Measurements from ENCODE around the gene EXOSC9.
"Not testable (repeated sequence)": the region's sequence is repeated elsewhere in the genome, so short reads cannot be mapped to it uniquely, and the experiment has no call there.

The EXOSC9 gene, protein sequence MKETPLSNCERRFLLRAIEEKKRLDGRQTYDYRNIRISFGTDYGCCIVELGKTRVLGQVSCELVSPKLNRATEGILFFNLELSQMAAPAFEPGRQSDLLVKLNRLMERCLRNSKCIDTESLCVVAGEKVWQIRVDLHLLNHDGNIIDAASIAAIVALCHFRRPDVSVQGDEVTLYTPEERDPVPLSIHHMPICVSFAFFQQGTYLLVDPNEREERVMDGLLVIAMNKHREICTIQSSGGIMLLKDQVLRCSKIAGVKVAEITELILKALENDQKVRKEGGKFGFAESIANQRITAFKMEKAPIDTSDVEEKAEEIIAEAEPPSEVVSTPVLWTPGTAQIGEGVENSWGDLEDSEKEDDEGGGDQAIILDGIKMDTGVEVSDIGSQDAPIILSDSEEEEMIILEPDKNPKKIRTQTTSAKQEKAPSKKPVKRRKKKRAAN

DNA sequence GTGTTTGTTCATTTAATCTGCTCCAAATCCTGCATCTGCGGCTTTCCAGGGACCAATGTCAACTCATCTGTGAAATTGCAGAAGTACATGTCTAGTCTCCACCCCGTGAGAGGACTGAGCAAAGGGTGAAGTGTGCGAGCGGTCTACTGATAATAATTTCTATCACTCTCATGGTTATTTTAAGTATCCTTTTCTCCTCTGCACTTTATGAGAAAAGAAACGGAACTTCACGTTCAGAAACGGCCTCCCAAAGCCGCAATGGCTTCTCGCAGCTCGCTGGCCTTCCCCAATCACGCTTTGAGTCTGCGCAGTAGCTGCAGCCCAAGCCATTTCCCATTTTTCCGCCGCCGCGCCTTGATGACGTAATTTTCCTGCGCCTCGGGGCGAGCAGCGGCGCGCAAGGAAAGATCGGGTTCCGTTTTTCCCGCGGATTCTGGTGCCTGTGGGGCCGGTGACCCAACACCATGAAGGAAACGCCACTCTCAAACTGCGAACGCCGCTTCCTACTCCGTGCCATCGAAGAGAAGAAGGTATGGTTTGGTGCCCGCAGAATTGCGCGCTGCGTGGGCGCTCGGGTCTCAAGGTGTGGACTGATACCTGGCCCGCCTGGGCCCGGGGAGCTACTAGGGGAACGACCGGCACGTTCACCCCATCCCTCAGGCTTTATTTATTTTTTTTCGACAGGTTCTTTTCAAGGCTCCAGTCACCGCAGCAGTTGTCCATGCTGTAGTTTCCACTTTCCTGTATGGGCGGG, at the start of gene EXOSC9:
Gene EXOSC9, plus strand, starts transcription at position 363 of the 754 bp plus-strand sequence. Its CDS starts 102 bp downstream, at position 465.
- DNase-seq (ENCODE audit: low spot score): peak; percentile 89

DNA sequence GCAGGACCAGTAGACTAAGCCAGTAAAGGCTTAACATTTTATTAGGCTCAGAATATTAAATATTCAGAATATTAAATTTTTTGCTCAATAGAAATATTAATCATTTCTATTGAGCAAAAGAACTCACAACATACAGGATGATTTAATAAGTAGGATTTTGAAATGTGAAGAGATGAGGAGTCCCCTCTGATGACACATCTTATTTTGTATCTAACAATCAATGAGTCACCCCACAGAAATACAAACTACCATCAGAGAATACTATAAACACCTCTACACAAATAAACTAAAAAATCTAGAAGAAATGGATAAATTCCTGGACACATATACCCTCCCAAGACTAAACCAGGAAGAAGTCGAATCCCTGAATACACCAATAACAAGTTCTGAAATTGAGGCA, 49.0 kb upstream of the EXOSC9 start:
- not testable (repeated sequence) for DNase-seq (ENCODE audit: low spot score)

DNA sequence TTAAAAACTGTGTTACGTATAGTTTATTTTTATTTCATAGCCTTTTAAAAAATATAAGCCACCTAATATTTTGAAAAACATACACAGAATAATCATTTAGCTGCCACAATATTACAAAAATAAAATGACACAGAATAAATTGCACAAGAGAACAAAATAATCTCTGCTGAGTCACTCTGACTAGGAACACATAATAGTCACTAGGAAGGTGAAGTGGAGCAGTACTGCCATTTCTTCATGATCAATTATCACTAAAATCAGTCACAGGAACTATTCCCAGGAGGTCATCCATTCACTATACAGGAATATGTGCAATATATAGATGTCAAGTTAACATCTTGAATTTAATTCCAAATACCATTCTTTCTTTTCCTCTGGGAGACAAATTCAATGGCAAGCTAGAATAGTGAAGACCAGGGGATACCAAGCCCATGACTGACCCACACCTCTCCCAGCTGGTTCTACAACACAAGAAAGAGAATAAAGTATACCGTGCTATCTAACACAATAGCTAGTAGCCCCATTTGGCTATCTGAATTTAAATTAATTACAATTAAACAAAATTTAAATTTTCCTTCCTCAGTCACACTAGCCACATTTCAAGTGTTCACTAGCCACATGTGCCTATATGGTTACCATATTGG, 42.1 kb upstream of the EXOSC9 start:
- DNase-seq (ENCODE audit: low spot score): no peak

DNA sequence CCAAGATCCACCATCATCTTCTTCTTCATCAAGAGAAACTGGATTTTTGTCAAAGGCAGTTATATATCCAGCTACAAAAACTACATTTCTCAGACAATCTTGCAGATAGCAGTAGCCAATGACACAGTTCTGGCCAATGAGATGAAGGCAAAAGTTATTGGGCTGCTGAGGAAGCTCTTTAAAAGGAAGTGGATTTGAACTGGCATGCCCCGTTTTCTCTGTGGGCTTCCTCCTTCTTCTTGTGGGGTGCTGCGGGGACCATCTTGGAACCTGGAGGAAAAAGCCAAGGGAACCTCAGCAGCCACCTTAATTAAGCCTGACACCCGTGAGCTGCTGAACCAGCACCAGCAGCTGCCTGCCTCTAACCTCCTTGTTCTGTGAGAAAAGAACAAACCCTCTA, 40.9 kb upstream of the EXOSC9 start:
- DNase-seq (ENCODE audit: low spot score): no peak

DNA sequence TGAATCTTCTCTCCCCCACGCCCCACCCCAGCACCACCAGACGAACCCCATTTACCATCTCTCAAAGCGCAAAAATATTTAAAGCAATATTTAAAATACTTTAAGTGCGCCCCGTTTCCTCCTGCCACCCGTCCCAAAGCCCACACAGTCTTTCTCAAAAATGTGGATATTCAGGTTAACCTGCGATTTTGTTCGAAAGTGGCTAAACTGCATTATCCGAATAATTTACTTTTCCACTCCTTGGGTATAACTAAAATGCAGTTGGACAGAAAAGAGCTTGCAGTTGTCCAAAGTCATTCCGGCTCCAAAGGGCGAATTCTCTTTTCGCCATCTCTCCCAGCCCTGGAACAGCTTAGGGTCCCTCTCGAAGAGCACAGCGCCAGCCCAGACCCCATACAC, 36.8 kb upstream of the EXOSC9 start:
- DNase-seq (ENCODE audit: low spot score): no peak

DNA sequence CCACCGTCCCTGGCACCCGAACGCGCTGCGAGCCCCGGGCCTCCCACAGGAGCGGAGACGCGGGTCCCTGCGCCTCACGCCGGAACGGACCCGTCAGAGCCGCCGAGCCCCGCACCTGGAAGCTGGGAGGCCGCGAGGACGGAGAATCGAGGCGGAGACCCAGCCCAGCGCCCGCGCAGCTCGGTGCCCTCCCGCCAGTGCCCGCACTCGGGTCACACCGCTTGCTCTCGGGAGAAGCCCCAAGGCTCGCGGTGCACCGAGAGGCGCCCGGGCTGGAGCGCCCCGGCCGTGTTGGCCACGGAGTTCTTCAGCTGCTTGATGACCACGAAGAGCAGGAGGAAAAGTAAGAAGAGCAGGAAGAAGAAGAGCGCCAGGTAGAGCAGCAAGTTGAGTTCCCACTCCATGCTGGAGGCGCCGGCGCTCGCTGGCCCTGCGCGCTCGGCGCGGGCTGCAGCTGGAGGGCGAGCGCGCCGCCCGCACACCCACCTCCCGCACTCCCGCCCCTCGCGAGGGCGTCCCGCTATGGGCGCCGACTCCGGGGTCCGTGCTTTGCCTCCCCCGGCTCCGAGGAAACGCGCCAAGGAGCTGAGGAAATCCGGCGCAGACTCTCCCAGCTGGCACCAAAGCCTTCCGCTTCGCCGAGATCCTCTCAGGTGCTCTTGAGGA, 36.3 kb upstream of the EXOSC9 start, which contains the start of gene SMIM43:
Gene SMIM43, minus strand, starts transcription at position 463 of the 666 bp plus-strand sequence. Its CDS starts 59 bp downstream, at position 404.
- no peak for DNase-seq (ENCODE audit: low spot score)

DNA sequence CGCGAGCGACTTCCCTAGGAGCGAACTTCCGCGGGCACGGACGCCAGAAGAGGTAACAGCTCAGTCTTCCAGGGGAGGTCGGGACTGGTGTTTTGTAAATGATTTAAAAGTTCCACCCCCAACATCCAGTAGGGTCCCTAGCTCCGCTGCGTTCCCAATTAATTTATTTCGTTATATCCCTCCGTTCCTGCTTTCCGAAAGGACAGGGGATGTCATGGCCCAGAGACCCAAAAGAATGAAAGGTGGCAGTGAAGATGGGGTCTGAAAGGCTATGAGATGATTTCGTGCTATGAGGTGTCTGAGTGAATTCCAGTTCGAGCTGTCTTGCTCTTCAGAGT, 35.8 kb upstream of the EXOSC9 start:
- DNase-seq (ENCODE audit: low spot score): no peak

DNA sequence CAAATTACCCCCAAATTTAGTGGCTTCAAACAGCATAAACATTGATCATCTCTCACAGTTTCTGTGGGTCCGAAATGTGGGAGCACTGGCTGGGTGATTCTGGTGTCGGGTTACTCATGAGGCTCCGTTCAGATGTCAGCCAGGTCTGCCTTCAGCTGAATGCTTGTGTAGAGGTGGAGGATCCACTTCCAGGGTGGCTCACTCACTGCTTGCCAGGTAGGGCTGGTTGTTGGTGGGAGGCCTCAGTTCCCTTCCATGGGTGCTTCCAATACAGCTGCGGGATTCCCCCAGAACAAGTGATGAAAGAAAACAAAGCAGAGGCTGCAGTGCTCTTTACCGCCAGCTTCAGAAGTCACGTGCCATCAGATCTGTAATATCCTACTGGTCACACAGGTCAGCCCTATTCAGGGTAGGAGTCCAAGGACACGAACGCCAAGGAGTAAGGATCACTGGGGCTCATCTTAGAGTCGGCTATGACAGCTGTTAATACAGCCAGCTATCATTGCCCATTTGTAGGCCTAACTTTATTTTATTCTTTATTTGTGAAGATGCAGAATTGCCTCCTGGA, 35.1 kb upstream of the EXOSC9 start:
- no peak for DNase-seq (ENCODE audit: low spot score)

DNA sequence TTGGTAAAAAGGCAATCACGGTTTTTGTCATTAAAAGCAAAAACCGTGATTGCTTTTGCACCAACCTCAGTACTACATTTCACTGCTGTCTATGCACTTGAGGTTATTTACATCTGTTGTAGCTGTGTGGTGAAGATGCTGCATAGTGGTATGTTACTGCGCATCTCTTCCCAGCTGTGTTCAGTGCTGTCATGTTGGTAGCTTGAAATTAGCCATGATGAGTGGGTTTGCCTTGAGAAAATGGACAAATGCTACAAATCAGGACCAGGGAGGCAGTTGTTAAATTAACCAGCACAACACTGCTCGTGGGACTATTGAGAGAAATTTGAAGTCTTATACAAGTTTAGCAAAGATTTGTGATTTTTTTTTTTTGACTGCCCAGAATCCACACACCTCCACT, 34.0 kb upstream of the EXOSC9 start:
- DNase-seq (ENCODE audit: low spot score): no peak

DNA sequence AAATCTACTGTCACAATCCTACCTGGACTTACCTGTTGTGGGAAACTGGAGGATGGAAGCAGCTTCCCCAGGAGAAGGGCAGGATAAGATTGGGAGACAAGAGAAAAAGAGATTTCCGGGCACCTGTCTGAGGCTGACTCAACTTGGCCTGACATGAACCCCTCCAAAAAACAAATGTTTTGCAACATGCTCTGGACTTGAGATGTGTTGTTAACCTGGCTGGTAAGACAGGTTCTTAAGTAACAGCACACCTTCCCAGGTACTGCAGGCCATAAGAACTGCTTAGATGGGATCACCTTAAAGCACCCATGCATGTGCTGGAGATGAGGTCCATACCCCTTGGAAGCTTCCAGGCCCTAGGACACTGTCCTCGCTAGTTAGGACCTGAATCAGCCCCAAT, 31.8 kb upstream of the EXOSC9 start:
- no peak for DNase-seq (ENCODE audit: low spot score)

DNA sequence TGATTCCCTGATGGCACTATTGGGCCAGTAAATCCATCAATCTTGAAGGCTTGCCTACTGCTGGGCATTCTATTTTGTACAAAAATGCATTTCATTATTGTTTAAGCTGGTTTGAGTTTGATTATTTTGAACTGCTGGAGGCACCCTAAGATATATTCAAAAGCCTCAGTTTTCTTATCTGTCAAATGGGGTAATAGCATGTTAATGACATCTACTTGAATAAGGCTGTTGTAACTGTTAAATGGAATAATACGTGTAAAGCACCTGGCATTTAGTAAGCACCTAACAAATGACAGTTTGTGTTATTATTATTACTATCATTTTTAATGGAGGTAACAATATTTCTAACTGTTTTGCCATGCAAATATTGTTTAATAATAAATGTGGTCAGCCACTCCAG, 29.3 kb upstream of the EXOSC9 start:
- no peak for DNase-seq (ENCODE audit: low spot score)

DNA sequence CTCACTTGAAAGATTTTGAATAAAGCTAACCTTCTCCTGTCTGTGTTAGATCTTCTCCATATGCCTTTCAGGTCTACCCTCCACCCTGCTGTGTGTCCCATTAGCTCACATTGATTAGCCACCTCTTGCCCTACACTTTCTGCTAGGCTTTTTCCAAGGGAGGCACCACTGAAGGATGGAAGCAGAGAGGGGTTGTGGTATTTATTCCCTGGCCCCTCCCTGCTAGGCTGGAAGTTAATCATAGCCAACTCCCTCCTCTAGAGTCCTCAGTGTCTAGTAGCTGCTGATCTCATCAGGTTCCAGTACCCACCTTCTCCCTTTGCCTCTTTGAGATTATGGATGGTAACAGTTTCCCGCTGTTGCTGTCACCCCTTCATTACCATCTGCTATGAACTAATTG, 27.2 kb upstream of the EXOSC9 start:
- no peak for DNase-seq (ENCODE audit: low spot score)

DNA sequence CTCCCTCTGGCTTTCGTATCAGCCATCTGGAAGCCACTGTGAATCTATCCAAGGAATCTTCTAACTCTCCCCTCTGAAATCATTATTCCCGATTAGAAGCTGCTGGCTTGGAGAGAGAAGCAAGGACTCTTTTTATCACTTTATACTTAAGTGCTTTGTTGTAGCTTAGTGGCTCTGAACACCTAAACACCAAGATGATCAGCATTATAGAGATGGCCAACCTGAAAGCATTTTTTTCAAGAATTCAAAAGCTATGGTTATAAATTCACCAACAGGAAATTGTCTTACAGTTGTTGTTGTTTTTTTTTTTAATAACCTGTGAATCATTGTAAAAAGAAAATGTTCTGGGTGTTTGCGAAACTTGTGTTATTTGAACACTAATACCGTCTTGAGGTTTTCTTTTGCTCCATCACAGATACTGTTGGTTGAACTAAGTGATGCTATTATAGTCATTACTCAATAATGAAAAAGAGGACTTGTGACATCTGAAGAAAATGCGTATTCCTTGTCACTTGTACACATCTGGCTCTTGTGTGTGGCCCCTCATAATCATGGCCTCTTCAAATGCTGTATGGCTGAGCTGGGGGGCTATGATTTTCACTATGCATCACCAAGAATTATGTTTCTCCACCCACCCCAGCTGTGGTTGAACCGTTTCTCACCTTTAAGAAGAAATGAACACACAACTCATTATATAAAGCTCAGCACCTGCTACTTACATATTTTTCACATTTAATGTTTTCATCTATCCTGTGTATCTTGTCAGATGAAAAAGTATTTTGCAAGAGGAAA, 24.3 kb upstream of the EXOSC9 start:
- DNase-seq (ENCODE audit: low spot score): no peak

DNA sequence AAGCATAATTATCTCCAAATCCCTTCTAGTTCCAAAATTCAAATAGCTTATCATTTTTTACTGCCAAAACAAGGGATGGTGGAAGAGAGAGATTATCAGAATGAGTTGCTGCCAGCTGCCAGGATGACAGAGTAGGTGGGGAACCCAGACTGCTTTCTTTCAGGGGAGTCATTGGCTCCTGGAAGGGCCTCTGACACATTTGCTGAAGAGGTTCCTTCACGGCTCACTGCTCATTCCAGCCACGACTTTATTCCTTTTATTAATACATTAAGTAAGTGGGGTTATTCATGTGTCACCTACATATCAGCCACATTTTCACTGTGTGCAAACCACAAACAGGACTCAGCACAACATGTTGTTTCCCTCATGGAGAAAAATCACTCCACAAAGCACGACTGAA, 23.5 kb upstream of the EXOSC9 start:
- DNase-seq (ENCODE audit: low spot score): no peak

DNA sequence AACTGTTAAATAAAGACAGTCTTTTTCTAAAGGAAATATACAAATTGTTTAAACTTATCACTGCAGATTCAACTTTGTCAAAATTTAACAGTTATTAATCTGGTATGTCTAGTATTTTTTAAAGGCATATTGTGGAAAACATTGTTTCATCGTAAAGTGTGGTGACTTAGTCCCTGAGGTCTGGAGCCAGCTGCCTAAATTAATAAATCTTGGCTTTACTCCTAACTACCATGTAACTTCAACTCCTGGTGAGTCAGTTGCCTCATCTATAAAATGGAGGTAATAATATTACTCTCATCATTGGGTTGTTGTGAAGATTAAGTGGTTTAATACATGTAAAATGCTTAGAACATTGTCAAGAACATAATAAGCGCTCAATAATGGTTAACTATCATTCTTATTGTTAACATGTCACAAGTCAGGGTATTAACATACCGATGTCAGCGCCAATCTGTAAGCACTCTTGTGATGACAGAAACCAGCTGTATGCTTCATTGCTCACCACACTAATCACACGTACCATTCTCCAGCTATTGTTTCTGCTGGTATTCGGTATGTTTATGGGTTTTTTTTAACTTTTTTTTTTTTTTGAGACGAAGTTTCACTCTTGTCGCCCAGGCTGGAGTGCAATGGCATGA, 22.0 kb upstream of the EXOSC9 start:
- no peak for DNase-seq (ENCODE audit: low spot score)

DNA sequence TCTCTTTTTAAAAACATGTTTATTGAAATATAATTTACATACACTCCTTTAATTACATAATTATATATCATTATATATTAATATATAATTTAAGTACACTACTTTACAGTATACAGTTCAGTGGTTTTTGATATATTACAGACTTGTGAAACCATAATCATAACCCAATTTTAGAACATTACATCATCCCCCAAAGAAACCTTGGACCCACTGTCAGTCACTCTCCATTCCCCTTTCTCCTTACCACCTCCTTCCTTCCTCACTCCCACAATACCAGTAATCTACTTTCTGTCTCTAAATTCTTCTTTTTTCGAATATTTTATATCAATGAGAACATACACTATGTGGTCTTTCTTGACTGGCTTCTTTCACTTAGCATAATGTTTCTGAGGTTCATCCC, 17.9 kb upstream of the EXOSC9 start:
- DNase-seq (ENCODE audit: low spot score): no peak

DNA sequence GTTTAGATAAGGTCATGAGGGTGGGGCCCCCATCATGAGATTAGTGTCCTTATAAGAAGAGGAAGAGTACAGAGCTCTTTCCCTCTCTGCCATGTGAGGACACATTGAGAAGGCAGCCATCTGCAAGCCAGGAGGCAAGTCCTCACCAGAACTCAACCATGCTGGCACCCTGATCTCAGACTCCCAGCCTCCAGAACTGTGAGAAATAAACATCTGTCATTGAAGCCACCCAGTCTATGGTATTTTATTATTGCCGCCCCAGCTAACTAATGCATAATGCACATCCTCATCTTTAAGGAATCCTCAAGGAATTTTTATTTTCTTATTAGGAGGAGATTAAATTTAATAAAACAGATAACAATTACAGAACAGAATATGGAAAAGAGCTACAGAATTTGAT, 16.7 kb upstream of the EXOSC9 start:
- no peak for DNase-seq (ENCODE audit: low spot score)

DNA sequence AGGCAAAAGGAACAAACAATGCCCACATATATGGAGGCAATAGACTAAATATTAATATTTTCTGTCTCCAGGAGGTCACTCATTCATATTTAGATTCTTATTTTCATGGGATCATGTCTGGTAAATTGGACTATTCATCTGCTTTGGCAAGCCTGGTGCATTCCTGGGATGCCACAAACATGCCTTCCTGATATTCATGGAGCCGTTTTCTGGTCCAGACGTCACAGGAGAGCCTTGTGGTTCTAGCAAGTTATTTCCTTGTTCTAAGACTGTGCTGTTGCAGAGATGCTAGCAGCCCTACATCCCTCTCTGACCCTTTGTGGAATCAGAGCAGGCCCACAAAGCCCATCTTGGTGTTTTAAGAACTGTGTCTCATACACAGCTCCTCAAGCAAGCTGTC, 16.1 kb upstream of the EXOSC9 start:
- no peak for DNase-seq (ENCODE audit: low spot score)

DNA sequence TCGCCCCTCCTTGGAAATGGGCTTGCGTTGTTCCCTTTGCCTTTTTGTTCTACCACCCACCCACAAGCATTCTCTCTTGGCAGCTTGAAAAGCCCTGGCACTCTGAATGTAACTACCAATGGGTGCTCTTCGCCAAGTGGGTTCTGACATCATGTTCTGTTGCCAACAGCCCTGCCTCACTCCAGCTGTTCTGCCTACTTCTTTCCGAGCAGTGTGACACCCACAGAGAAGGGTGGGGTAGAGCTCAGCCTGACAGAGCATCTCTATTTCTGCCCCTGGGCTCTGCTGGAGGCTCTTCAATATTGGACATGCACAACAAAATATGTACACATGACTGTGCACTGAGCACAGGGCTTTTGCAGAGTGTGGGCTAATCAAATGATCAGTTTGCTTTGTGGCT, 15.6 kb upstream of the EXOSC9 start:
- DNase-seq (ENCODE audit: low spot score): no peak

DNA sequence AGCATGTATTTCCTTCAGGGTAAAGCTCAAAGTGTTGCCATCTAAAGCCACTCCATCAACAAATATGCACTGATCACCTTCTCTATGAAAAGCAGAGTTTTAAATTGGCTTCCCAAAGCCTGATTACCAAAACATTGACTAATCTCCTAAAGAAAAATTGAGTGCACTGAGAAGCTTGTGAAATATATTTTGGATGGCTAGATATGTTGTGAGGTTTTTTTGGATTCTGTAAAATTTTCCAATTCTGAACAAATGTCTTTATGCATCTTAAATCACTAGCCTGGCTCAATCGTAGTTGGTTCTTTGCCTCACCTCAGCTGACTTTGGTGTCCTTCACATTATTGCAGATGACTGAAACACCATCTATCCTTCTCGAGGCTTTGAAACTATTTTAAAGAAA, 14.9 kb upstream of the EXOSC9 start:
- no peak for DNase-seq (ENCODE audit: low spot score)

DNA sequence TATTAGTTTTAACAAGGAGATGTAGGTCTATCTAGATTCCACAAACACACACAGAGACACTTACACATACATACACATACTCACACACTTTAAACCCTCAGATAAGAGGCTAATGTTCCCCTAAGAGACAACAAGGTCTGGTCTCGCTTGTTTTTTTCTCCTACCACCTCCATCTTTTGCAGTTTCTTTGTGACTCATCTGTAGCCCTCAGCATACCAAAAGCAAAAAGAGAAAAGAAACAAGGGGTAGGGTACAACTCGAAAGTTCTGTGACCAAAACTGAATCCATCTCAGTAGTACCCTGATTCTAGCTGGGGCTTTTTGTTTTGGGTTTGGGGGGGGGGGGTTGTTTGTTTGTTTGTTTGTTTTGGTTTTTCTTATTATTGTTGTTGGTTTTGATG, 12.2 kb upstream of the EXOSC9 start:
- no peak for DNase-seq (ENCODE audit: low spot score)

All from CD4-positive, alpha-beta T cell treated with Interleukin-6 at 100 ng/mL for 8 hours (primary cell).